ENCODE measurements around the gene WDR93.

Gene WDR93

GRCh38 chr15:89662893-89663626, 27.6 kb upstream of the WDR93 start:
- no peak for DNase-seq

DNA sequence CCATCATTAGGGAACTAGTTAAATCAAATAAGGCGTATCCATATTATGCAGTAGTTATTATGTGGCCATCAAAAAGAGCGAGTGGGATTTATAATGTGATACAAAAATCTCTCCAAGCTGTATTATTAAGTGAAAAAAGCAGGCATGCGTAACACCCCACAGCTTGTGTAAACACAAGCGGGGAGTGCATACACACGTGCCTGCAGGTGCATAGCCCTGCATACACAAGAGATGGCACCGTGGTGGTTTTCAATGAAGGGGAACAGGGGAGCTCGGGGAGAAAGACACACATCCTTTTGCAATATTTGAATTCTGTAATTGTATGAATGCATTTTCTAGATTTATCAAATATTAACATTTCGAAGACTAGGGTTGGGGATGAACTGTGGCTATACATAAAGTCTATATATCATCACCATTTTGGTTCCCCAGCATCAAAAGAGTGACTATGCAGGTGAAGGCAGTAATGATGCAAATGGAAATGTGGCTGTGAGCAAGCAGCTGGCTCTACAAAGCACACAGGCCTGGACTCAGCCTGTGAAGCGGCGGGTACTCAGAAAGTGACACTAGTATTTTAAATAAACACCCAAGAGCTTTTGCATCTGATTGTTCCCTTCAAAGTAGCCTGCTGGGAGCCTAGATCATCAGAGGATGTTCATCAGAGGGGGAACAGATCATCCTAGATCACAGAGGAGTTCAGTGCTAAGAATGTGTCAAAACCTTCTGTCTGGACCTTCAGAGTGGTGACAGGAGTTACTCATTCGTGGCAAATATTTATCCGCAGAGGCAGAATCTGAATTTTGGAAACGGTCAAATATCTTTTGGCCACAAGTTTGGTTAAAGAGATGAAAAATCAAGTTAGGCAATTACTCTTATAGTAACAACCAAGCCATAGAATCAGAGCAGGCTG, 25.9 kb upstream of the WDR93 start:
- DNase-seq, result no peak

DNA sequence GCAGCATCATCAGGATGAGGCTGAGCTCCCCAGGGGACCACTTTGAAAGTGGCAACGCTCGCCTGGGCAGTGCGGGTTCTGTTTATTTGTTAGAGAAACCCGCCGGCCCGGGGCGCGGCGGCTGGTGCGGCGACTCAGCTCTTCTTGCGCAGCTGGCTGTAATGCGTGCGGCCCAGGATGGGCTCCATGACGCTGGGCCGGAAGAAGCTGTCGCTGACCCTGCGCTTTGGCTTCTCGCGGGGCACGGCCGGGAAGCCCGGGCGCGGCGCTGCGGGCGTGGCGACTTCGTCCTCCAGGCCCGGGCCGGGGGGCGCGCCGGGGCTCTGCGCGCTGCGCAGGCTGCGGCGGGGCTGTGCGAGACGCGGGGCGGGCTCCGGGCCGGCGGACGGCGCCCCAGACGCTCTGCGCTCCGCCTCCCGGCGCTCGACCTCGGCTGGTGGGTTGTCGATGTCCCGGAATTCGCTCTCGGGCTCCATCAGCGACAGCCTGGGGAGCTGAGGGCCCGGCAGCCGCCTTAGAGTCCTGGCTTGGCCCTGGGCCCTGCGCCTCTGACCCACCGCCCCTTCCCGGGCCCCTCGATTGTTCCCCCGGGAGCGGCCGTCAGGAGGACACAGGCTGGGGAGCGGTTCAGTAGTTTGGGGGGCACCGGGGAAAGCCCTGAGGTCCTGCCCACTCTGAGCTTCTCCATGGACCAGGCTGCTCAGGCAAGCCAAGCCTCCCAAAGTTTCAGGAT, 25.0 kb upstream of the WDR93 start:
- DNase-seq, result peak; percentile 38

GRCh38 chr15:89666184-89666857, 24.3 kb upstream of the WDR93 start:
- no peak for DNase-seq

DNA sequence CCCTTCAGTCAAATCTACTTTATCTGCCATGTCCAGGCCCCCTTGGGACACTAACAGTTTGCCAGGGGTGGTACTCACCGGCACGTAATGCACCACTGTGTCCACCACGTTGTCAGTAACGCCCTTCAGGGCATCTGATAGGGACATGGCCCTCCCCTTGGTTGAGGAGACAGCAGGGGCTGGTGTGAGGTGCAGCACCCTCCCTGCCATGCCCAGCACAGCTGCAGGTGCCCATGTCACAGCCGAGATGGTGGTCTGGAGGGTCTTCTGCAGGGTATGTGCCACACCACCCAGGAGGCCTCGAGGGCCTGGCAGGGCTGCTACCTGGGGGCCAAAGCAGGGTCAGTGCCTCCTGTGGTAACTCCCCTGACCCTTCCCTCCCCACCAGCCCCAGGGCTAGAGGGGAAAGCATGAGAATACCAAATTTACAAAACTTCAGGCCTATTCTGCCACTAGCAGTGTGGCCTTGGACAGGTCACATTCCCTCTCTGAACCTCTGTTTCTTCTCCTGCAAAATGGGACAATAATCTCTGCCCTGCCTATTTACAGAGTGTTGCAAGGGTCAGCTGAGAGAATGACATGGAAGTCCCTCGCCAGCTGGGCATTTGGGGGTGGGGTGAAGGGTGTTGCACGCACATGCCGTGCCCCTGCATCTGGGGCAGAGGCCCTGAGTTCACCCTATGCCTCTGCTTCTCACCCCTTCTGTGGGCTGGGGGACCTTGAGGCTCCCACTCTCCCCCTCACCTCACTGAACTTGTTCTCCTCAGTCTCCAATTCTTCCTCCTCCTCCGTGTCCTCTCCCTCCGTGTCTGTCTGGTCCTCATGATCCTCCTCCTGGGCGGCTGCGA, 23.5 kb upstream of the WDR93 start:
- no peak for DNase-seq

DNA sequence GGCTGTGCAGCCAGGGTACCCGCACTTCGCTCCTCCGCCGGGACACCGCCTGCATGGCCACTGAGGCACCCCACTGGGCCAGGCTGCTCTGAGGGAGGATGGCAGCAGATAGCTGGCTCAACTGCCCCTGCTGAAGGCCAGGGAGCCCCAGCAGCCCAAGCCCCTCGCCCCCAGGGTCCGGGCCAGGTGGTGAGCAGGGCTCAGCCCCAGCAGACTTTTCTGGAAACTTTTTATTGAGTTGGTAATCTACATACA, 23.0 kb upstream of the WDR93 start:
- no peak for DNase-seq

GRCh38 chr15:89668171-89668570, 22.4 kb upstream of the WDR93 start:
- DNase-seq, result no peak

- DNase-seq, result no peak
Observed at GRCh38 chr15:89669309-89669865, 21.2 kb upstream of the WDR93 start.

DNA sequence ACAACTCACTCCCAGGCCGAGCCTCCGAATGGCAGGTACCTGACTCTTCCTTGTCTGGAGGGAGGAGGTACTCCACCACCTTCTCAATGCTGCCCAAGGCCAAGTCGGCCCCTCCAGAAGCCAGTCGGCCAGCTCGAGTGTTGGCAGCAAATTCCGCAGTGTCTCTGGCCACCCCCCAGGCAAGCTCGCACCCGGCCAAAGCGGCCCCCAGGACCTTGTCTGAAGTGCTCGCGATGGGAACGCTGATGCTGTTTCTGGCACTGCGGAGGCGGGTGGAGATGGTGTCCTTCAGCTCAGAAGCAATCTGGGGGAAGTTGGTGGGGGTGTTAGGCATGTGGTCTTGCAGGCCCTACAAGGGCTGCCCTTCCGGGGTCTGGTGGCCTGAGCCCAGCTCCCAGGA, 20.7 kb upstream of the WDR93 start:
- DNase-seq, result no peak

DNA sequence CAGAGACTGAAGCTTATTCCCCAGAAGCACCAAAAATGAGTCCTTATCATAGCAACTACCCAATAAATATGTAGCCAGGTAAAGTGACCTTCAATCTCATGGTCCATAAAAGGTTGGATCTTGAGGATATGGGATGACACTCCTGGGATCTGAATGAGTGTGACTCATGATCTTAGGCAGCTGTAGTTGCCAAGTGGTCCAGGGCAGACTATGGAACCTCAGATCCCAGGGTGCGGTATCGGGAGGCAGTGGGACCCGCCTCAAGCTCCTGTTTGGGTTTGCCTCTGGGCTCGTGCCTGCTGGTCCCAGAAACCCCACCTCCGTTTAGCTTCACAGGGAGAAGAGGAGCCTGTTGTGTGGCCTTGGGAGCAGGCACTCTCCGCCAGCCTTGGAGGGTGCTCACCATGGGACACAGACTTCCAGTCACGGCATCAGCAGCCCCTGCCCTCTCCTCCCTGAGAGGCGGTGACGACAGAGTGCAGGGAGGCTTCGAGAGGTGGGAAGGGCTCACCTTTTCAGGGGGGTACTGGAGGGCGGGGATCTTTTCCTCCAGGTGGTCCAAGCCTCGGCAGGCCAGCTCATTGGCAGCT, 19.5 kb upstream of the WDR93 start:
- no peak for DNase-seq

DNA sequence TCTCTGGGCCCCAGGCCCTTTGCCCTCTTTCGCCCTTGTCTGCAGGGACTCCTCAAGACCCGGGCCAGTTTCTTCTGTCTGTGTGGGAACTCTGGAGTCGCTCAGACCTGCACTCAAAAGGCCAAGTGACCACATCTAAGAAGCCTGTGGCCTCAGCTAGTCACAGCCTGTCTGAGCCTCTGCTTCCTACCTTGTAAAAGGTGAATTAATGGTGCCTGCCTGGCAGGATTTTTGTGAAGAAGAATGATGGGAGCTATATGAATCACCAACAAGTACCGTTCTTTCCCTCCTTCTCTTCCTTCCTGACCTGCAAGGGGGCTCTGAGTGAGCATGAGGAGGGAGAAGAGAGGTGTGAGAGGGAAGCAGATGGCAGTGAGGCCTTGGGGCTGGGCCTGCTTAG, 18.9 kb upstream of the WDR93 start:
- no peak for DNase-seq

GRCh38 chr15:89672221-89673164, 18.1 kb upstream of the WDR93 start:
- no peak for DNase-seq

GRCh38 chr15:89673165-89673512, 17.5 kb upstream of the WDR93 start:
- DNase-seq, result peak; percentile 40

GRCh38 chr15:89674526-89674925, 16.1 kb upstream of the WDR93 start:
- no peak for DNase-seq

DNA sequence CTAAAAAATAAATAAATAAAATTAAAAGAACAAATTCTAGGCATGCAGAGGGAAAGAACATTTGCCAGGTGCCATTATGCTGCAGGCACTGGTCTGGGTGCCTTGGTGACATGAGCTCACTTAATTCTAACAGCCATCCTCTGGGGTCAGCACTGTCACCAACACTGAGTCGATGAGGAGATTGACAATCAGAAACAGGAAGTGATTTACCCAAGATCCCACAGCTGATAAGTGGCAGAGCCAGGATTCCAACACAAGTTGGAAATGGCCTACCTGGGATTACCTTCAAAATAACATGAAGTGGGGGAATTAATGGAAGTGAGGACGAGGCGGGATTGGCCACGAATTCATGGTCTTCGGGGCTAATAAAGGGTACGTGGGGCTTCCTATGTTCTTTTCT, 15.0 kb upstream of the WDR93 start:
- no peak for DNase-seq

DNA sequence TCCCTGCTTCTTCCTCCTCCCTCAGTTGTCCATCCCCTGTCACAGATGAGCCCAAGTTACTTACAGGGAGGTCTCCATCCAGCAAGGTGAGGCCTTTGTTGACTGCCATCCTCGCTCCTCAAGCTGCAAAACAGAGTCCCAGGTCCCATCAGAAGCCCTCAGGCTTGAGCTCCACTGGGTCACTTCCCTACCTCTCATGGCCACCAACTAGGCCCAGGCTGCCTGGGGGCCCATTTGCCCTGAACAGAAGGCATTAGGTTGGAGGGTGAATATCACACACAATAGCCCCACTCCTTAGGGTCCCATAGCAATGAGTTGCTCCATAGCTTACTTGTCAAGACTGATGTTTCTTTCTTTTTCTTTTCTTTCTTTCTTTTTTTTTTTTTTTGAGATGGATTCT, 13.2 kb upstream of the WDR93 start:
- no peak for DNase-seq

- no peak for DNase-seq
Observed at GRCh38 chr15:89679212-89679611, 11.4 kb upstream of the WDR93 start, which contains the start of gene PLIN1. Gene PLIN1, minus strand, starts transcription at chr15:89679367. Its CDS starts 1,878 bp downstream, at chr15:89677489.

DNA sequence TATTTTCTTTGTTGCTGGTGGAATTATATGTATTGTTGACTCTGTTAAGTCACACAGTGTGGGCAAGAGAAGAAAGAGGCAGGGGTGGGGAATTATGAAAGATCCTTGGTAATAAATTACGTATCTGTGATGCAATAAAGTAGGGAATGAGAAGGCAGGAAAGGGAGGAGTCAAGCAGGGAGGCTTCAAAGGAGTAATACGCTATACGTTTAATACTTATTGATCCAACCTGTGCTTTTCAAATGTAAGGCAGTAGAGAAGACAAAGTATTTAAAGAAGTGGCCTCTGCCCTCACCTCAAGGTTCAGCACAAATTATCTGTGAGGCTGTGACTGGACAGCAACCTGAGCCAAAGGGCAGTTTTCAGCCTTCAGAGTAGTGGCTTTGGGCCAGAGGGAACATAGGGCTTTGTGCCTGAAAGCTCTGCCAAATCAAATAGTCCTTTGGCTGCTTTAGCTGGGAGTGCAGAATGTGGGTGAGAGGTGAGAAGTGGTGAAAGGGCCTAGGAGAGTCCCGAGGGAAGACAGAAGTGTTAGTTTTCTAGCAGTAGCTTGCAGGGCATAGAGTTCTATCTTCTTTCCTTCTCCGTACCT, 10.2 kb upstream of the WDR93 start:
- DNase-seq, result no peak

DNA sequence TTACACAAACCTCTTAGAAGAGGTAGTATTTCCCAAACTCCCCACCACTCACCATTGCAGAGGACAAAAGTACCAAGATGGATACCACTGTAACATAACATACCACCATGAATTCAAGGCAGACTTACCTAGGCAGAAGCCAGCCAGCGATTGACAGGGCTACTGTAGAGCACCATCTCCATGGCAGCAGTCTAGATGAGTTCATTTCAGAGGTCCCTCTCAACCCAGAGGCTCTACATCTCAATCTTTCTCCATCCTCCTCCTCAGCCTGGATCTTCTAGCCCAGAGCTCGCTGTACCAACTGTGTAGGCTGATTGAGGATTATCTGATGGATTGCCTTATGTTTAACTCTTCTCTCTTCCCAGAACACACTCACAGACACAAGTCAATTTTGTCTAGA, 9.5 kb upstream of the WDR93 start:
- no peak for DNase-seq

GRCh38 chr15:89685995-89686394, 4.6 kb upstream of the WDR93 start:
- DNase-seq, result no peak
